ENCODE results near the gene DNAH6. TPM values are rescaled to one million over a fixed set of nuclear protein-coding genes. Genes with fewer than 3 reads are reported as not detected.

The DNAH6 gene
- total RNA-seq, 1 experiment from 2014 or later: 0.32 TPM

DNA sequence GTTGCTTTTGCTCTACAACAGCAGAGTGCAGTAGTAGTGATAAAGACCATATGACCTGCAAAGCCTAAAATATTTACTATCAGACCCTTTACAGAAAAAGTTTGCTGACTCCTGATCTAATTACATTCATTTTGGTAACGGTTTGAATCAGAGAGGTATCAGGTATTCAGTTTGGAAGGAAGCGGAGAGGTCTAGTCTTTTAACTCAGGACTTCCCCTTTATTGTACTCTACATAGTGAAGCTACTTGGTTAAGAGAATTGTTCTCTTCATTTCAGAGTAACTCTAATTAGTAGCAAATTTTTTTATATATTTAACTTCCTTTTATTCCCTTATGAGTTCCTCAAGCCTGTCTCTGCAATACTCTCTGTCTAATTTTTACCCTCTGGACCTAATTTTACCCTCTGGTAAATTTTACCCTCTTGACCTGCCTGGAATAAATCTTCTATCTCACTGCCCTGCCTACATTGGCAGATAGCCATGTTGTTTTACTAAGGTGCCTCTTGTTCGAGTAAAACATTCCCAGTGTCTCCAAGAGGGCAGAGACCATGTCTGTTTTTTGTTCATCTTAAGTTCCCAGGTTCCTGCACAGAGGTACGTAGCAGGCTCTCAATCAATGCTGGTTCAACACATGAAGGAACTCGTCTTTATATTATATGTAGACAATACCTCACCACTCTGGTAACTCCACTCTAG is 170.6 kb downstream of the DNAH6 start:
- no peaks in the 10 kb centered on the region for H3K36me3 ChIP-seq (ENCODE audit: control insufficient read depth, insufficient read depth, low read length)
- no peaks in the 10 kb centered on the region for H3K27me3 ChIP-seq (replicated peaks; ENCODE audit: control insufficient read depth, insufficient read depth, low read length)
- Mint-ChIP-seq H3K4me3 (ENCODE audit: unreplicated experiment) (no peak overlapping the region), H3K27me3 (ENCODE audit: insufficient read depth, unreplicated experiment) (peaks cover 6% of the 10 kb centered on the region), H3K36me3 (ENCODE audit: insufficient read depth, unreplicated experiment) (no peaks in the 10 kb centered on the region), H3K9me3 (ENCODE audit: unreplicated experiment) (no peaks in the 10 kb centered on the region), H3K4me1 (ENCODE audit: low read depth, unreplicated experiment) (no peaks in the 10 kb centered on the region), H3K27ac (ENCODE audit: unreplicated experiment) (no peak overlapping the region)
- ChIA-PET CTCF (no interaction called here), POLR2A (no interaction called here)
- no TSS peak for BruUV-seq (replicated peaks)
- TF ChIP-seq, protein P1, sequence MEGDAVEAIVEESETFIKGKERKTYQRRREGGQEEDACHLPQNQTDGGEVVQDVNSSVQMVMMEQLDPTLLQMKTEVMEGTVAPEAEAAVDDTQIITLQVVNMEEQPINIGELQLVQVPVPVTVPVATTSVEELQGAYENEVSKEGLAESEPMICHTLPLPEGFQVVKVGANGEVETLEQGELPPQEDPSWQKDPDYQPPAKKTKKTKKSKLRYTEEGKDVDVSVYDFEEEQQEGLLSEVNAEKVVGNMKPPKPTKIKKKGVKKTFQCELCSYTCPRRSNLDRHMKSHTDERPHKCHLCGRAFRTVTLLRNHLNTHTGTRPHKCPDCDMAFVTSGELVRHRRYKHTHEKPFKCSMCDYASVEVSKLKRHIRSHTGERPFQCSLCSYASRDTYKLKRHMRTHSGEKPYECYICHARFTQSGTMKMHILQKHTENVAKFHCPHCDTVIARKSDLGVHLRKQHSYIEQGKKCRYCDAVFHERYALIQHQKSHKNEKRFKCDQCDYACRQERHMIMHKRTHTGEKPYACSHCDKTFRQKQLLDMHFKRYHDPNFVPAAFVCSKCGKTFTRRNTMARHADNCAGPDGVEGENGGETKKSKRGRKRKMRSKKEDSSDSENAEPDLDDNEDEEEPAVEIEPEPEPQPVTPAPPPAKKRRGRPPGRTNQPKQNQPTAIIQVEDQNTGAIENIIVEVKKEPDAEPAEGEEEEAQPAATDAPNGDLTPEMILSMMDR (IDR thresholded peaks at IDR 0.05; ENCODE audit: insufficient read depth in 1 of 2, low read depth in 1 of 2, low read length in 1 of 2, severe bottlenecking in 1 of 2, unreplicated experiment in 1 of 2): no peak
- H3K4me3 ChIP-seq (ENCODE audit: low read depth, low read length): no peak overlapping the region
- intact Hi-C loops (cut with micrococcal nuclease; ENCODE audit: unreplicated experiment): no loop called here
- 0 out of 2 replicates have a peak, but pooled peaks cover 6% of the 10 kb centered on the region for H3K4me1 ChIP-seq
- H3K9me3 ChIP-seq: no peaks in the 10 kb centered on the region
- DNase-seq: no peak

DNA sequence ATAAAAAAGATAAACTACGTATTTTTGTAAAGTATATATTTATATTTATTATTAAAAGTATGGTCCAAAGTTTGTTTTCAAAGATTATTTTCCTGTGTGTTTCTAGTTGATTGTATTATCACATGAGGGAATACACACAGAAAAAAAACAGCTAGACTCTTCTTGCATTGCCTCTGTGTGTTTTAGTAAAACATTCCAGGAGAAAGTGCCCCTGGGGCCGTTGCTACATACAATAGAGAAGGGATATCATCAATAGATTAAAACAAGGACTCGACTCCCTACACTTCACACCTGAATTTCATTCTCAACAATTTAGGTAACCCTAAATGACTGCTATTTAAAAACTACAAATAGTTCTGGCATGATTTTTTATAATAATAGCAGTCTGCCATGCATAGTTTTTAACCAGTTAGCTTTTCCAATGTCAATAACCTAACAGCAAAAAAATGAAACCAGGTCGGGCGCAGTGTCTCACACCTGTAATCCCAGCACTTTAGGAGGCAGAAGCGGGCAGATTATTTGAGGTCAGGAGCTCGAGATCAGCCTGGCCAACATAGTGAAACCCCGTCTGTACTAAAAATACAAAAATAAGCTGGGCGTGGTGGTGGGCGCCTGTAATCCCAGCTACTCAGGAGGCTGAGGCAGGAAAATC is 171.3 kb downstream of the DNAH6 start:
- H3K27me3 ChIP-seq (replicated peaks; ENCODE audit: control insufficient read depth, insufficient read depth, low read length): no peaks in the 10 kb centered on the region

DNA sequence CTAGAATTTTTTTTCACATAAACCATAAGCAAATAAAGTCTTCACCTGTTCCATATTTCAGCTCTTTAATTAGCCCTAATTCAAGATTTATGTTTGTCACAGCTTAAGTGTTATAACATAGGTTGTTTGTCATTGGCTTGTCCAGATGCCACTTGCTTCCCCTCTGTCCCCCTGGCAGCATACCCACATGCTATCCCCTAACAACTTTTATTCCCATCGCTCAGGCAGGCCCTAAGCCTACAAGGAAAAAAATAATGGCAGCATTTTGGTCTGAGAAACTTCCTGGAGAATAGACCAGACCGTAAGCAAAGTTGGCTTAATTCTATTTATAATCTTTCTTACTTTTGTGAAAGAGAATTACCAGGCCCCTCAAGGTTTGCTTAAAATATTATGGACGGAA is 173.9 kb downstream of the DNAH6 start:
- no TSS peak for BruUV-seq (replicated peaks)
- H3K36me3 Mint-ChIP-seq (ENCODE audit: insufficient read depth, unreplicated experiment): no peaks in the 10 kb centered on the region
- DNase-seq: no peak
- no peak overlapping the region for H3K4me3 Mint-ChIP-seq (ENCODE audit: unreplicated experiment)
- intact Hi-C loops (cut with micrococcal nuclease; ENCODE audit: unreplicated experiment): no loop called here
- H3K4me3 ChIP-seq (ENCODE audit: low read depth, low read length): no peak overlapping the region
- H3K4me1 Mint-ChIP-seq (ENCODE audit: low read depth, unreplicated experiment): no peaks in the 10 kb centered on the region
- H3K27me3 Mint-ChIP-seq (ENCODE audit: insufficient read depth, unreplicated experiment): no peaks in the 10 kb centered on the region
- H3K9me3 ChIP-seq: no peaks in the 10 kb centered on the region
- TF ChIP-seq, protein P1 (IDR thresholded peaks at IDR 0.05; ENCODE audit: insufficient read depth in 1 of 2, low read depth in 1 of 2, low read length in 1 of 2, severe bottlenecking in 1 of 2, unreplicated experiment in 1 of 2): no peak
- no peak overlapping the region for H3K27ac Mint-ChIP-seq (ENCODE audit: unreplicated experiment)
- ChIA-PET CTCF (no interaction called here), POLR2A (no interaction called here)
- H3K9me3 Mint-ChIP-seq (ENCODE audit: unreplicated experiment): no peaks in the 10 kb centered on the region
- 0 out of 2 replicates have a peak, but pooled peaks cover 6% of the 10 kb centered on the region for H3K4me1 ChIP-seq
- H3K36me3 ChIP-seq (ENCODE audit: control insufficient read depth, insufficient read depth, low read length): no peaks in the 10 kb centered on the region
- no peaks in the 10 kb centered on the region for H3K27me3 ChIP-seq (replicated peaks; ENCODE audit: control insufficient read depth, insufficient read depth, low read length)

More for the DNA sequence above, 171.3 kb downstream of the DNAH6 start:
- peaks cover 5% of the 10 kb centered on the region for H3K27me3 Mint-ChIP-seq (ENCODE audit: insufficient read depth, unreplicated experiment)
- intact Hi-C loops (cut with micrococcal nuclease; ENCODE audit: unreplicated experiment): no loop called here
- ChIA-PET CTCF (no interaction called here), POLR2A (no interaction called here)
- no peak overlapping the region for H3K27ac Mint-ChIP-seq (ENCODE audit: unreplicated experiment)
- no peak overlapping the region for H3K4me3 ChIP-seq (ENCODE audit: low read depth, low read length)
- 0 out of 2 replicates have a peak, but pooled peaks cover 6% of the 10 kb centered on the region for H3K4me1 ChIP-seq
- H3K4me1 Mint-ChIP-seq (ENCODE audit: low read depth, unreplicated experiment): no peaks in the 10 kb centered on the region
- BruUV-seq (replicated peaks): no TSS peak
- no peaks in the 10 kb centered on the region for H3K36me3 ChIP-seq (ENCODE audit: control insufficient read depth, insufficient read depth, low read length)
- H3K4me3 Mint-ChIP-seq (ENCODE audit: unreplicated experiment): no peak overlapping the region
- TF ChIP-seq, protein P1 (IDR thresholded peaks at IDR 0.05; ENCODE audit: insufficient read depth in 1 of 2, low read depth in 1 of 2, low read length in 1 of 2, severe bottlenecking in 1 of 2, unreplicated experiment in 1 of 2): no peak
- no peaks in the 10 kb centered on the region for H3K9me3 Mint-ChIP-seq (ENCODE audit: unreplicated experiment)
- H3K36me3 Mint-ChIP-seq (ENCODE audit: insufficient read depth, unreplicated experiment): no peaks in the 10 kb centered on the region
- H3K9me3 ChIP-seq: no peaks in the 10 kb centered on the region
- no peak for DNase-seq

Measured in Caco-2 (cell line).